NB4 (cell line): ENCODE results near the gene NLRC3.

Source experiments
- DNase-seq: peaks from one replicate; pipeline ENCODE4 v3.0.0; 2010; ENCODE audit warnings: low read depth
- H3K4me3 ChIP-seq: one replicate; pipeline ENCODE4 v1.5.1; 2011; ENCODE audit warnings: mild to moderate bottlenecking, low read depth, low read length, moderate library complexity
- CTCF ChIP-seq: IDR thresholded peaks from one replicate; pipeline ENCODE4 v1.5.1; 2012; ENCODE audit warnings: low read depth, low read length
- MYC ChIP-seq: IDR thresholded peaks from 2 replicates; pipeline ENCODE4 v1.6.1; 2011; ENCODE audit warnings: low read depth, low read length
- POLR2A ChIP-seq: IDR thresholded peaks from 2 replicates; pipeline ENCODE4 v1.6.1; 2011; ENCODE audit warnings: mild to moderate bottlenecking; ENCODE audit not compliant: insufficient read length; ENCODE audit errors: extremely low read depth
- TF ChIP-seq, protein P1 (sequence below): IDR thresholded peaks from 2 replicates; pipeline ENCODE4 v1.6.1; 2011; ENCODE audit warnings: low read depth, low read length

NLRC3 gene

DNA sequence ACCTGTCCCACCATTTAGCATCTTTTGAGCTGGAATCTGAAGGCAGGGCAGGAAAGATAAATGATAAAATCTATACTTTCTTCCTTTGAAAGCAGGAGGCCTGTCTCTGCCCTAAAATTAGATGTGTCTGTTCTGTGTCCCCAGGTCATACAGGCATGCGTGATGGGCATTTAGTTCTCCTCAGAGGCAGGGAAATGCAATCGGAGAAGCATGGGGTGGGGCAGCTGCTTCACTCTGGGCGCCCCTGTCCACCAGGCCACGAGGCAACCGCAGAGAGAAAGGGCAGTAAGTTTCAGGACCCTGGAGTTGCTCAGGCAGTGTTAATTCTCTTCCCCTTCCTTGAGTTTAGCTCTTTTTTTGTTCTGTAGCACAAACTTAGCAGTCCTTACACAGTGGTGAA lies 51.3 kb downstream of the NLRC3 start:
- no peak overlapping the region for H3K4me3 ChIP-seq
- DNase-seq: no peak
- TF ChIP-seq MYC: no peak
- no peak for TF ChIP-seq POLR2A
- TF ChIP-seq, protein P1, sequence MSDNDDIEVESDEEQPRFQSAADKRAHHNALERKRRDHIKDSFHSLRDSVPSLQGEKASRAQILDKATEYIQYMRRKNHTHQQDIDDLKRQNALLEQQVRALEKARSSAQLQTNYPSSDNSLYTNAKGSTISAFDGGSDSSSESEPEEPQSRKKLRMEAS: no peak
- TF ChIP-seq CTCF: no peak

DNA sequence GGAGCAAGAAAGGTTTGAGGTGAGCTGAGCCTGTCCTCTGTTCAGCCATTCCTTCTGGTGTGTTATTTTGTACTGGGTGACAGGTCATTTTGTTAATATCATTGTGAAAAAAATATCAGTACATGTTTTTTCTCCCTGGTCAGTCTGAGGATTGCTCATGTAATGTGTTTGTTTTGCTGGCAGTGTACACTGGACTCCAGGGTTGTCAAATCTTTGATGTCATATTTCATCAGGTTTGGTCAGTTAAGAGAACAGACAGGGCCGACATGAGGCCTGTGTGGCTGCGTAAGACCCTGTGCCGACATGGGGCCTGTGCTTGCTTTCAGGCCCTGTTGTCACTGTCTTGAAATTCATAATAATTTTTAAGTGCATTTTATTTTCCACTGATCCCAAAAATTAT lies 53.9 kb downstream of the NLRC3 start:
- TF ChIP-seq MYC (no peak), POLR2A (no peak), CTCF (no peak)
- TF ChIP-seq, protein P1: no peak
- no peak for DNase-seq

DNA sequence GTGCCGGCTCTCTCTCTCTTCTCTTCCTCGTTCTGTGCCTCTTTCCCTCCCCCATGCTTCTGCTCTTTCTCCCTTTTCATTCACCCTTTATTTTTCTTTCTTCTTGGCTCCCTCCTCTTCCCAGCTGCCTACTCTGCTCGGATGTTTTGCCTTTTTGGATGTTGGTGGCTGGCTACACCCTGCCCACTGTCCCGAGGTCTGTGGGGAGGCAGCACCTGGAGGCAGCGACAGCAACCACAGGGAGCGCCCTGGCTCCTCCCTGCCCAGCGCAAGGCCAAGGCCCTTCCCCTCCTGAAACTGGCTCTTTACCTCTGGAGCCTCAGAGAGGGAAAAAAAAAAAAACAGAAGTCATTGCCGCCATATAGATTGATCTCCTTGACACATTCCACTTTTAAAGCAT lies 56.4 kb downstream of the NLRC3 start:
- H3K4me3 ChIP-seq: no peak overlapping the region
- TF ChIP-seq MYC (no peak), CTCF (no peak), POLR2A (no peak)
- TF ChIP-seq, protein P1: no peak
- no peak for DNase-seq

More for the DNA sequence above, 53.9 kb downstream of the NLRC3 start:
- H3K4me3 ChIP-seq: no peak overlapping the region

DNA sequence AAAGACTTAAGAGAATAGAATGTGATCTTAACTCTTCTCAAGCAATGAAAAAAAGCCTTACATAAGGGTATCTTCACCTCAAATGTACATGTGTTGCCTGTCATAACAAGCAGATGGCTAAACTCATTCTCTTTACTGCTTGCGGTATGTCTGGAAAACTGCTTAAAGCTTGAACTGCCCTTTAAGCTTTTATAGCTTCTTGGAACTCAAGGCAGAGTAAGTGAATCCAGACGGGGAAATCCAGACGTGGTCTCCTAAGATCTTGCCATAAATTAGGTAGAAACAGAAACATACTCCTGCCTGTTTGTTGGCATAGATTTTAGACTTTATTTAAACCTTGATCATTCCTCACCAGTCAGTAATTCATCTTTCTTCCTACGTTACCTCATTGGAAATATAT lies 56.8 kb downstream of the NLRC3 start:
- TF ChIP-seq POLR2A (no peak), CTCF (no peak), MYC (no peak)
- TF ChIP-seq, protein P1: no peak
- H3K4me3 ChIP-seq: no peak overlapping the region
- no peak for DNase-seq

GRCh38 chr16:3519581-3519980 lies 57.6 kb downstream of the NLRC3 start:
- no peak for DNase-seq
- TF ChIP-seq, protein P1: no peak
- TF ChIP-seq CTCF: no peak
- no peak for TF ChIP-seq MYC
- TF ChIP-seq POLR2A: no peak
- H3K4me3 ChIP-seq: no peak overlapping the region

DNA sequence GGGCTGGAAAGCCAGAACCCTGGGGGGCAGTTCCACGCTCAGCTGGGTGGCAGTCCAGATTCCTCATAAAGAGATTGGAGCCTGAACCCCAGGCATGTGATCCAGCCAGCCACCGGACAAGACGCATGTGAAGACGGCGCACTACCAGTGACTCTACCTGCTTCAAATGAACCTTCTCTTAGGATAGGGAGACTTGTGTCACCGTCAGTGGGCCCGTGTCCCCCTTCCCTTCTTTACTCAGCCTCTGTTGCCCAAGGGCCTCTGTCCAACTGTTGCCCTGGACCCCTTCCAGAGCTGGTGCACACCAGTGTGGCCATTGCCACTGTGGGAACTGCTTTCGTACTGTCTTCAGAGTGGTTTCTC lies 58.2 kb downstream of the NLRC3 start:
- DNase-seq: no peak
- H3K4me3 ChIP-seq: no peak overlapping the region
- TF ChIP-seq CTCF (no peak), POLR2A (no peak), MYC (no peak)
- TF ChIP-seq, protein P1: no peak
